Measurements from ENCODE around the gene RFX8. TPM values are rescaled to one million over a fixed set of nuclear protein-coding genes. Genes with fewer than 3 reads are reported as not detected.
A peak's percentile ranks its signal among the peaks of the same experiment; 100 is the strongest.

The RFX8 gene
- total and polyA plus RNA-seq, 2 of the 13 experiments (the other 11 are each of a cell fraction or from before 2014, with no cell fraction given), result not detected

- FAIRE-seq, result no peak
- Histone ChIP-seq H3K79me2 (ENCODE audit: insufficient read depth, low read length) (no peaks in the 10 kb centered on the region), H3K4me2 (ENCODE audit: low read depth, low read length) (no peak overlapping the region), H3K4me3 (replicated peaks in 1 of 3; ENCODE audit: insufficient read depth in 1 of 3, low read depth in 2 of 3, low read length in 3 of 3) (no peak overlapping the region), H3K4me1 (ENCODE audit: insufficient read depth, low read length) (0 out of 2 replicates have a peak, but pooled peaks cover 8% of the 10 kb centered on the region), H3K9me3 (ENCODE audit: low read length) (no peaks in the 10 kb centered on the region), H2AFZ (ENCODE audit: low read length) (no peak overlapping the region), H3K9ac (ENCODE audit: insufficient read depth, low read depth, low read length) (no peak overlapping the region), H3K36me3 (replicated peaks in 1 of 2; ENCODE audit: control insufficient read depth in 1 of 2, insufficient read depth in 2 of 2, low read length in 2 of 2) (no peaks in the 10 kb centered on the region), H4K20me1 (ENCODE audit: insufficient read depth, low read length) (no peaks in the 10 kb centered on the region), H3K27me3 (ENCODE audit: control insufficient read depth in 1 of 2, insufficient read depth in 2 of 2, low read length in 2 of 2) (peaks cover 6 to 63% of the 10 kb centered on the region in 2 experiments), H3K27ac (ENCODE audit: extremely low read length, insufficient read depth, low read length) (no peak overlapping the region)
- TF ChIP-seq ARID2 (CRISPR knock-in tag; IDR thresholded peaks at IDR 0.05; ENCODE audit: borderline replicate concordance), result no peak
- TF ChIP-seq, protein P1, sequence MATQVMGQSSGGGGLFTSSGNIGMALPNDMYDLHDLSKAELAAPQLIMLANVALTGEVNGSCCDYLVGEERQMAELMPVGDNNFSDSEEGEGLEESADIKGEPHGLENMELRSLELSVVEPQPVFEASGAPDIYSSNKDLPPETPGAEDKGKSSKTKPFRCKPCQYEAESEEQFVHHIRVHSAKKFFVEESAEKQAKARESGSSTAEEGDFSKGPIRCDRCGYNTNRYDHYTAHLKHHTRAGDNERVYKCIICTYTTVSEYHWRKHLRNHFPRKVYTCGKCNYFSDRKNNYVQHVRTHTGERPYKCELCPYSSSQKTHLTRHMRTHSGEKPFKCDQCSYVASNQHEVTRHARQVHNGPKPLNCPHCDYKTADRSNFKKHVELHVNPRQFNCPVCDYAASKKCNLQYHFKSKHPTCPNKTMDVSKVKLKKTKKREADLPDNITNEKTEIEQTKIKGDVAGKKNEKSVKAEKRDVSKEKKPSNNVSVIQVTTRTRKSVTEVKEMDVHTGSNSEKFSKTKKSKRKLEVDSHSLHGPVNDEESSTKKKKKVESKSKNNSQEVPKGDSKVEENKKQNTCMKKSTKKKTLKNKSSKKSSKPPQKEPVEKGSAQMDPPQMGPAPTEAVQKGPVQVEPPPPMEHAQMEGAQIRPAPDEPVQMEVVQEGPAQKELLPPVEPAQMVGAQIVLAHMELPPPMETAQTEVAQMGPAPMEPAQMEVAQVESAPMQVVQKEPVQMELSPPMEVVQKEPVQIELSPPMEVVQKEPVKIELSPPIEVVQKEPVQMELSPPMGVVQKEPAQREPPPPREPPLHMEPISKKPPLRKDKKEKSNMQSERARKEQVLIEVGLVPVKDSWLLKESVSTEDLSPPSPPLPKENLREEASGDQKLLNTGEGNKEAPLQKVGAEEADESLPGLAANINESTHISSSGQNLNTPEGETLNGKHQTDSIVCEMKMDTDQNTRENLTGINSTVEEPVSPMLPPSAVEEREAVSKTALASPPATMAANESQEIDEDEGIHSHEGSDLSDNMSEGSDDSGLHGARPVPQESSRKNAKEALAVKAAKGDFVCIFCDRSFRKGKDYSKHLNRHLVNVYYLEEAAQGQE (IDR thresholded peaks at IDR 0.05; ENCODE audit: borderline replicate concordance in 1 of 2, low read depth in 1 of 2, low read length in 2 of 2), result no peak
- TF ChIP-seq ZNF563 (CRISPR knock-in tag; IDR thresholded peaks at IDR 0.05), result no peak
- TF ChIP-seq AHR (CRISPR knock-in tag; IDR thresholded peaks at IDR 0.05), result no peak
- no peak for TF ChIP-seq SALL1 (CRISPR knock-in tag; IDR thresholded peaks at IDR 0.05)
- no peak for TF ChIP-seq ZNF597 (CRISPR knock-in tag; IDR thresholded peaks at IDR 0.05)
- TF ChIP-seq DPF2 (CRISPR knock-in tag; IDR thresholded peaks at IDR 0.05; ENCODE audit: borderline replicate concordance, low read depth), result no peak
- TF ChIP-seq, protein P2, sequence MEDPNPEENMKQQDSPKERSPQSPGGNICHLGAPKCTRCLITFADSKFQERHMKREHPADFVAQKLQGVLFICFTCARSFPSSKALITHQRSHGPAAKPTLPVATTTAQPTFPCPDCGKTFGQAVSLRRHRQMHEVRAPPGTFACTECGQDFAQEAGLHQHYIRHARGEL (CRISPR knock-in tag; IDR thresholded peaks at IDR 0.05), result no peak
- no peak for TF ChIP-seq KLF9 (CRISPR knock-in tag; IDR thresholded peaks at IDR 0.05; ENCODE audit: low read depth)
- TF ChIP-seq, protein P3, sequence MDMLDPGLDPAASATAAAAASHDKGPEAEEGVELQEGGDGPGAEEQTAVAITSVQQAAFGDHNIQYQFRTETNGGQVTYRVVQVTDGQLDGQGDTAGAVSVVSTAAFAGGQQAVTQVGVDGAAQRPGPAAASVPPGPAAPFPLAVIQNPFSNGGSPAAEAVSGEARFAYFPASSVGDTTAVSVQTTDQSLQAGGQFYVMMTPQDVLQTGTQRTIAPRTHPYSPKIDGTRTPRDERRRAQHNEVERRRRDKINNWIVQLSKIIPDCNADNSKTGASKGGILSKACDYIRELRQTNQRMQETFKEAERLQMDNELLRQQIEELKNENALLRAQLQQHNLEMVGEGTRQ (IDR thresholded peaks at IDR 0.05; ENCODE audit: low read depth, low read length), result no peak
- TF ChIP-seq, protein P3 (CRISPR knock-in tag; IDR thresholded peaks at IDR 0.05; ENCODE audit: borderline replicate concordance), result no peak
- no peak for TF ChIP-seq HNRNPUL1 (IDR thresholded peaks at IDR 0.05; ENCODE audit: low read depth, low read length)
- no peak for TF ChIP-seq AGO2 (optimal IDR thresholded peaks at IDR 0.05; ENCODE audit: low read depth, low read length)
- TF ChIP-seq ATF7 (IDR thresholded peaks at IDR 0.05), result peak; percentile 82
- no peak for TF ChIP-seq ATF7 (CRISPR knock-in tag; IDR thresholded peaks at IDR 0.05)
- TF ChIP-seq NCOA5 (CRISPR knock-in tag; IDR thresholded peaks at IDR 0.05), result no peak
- TF ChIP-seq CREB1 (IDR thresholded peaks at IDR 0.05), result peak; percentile 28; the same call in 1 of the 2 replicates
- no peak for TF ChIP-seq CREB1 (CRISPR knock-in tag; IDR thresholded peaks at IDR 0.05)
- CTCF ChIA-PET (ENCODE audit: low intra/inter-chr PET ratio, low total read pairs), result no interaction called here
- no peak for ATAC-seq
- 56% methylated on average over 10 of the region's 10 CpGs for WGBS (ENCODE audit: low lambda C conversion rate)
- in situ Hi-C loops (cut with HindIII; ENCODE audit: extremely low pct_ligation_motif_present, low pct_unique_long_range_greater_than_20kb) (no loop called here), intact Hi-C loops (cut with micrococcal nuclease; ENCODE audit: unreplicated experiment) (no loop called here)
- POLR2A ChIA-PET, result no interaction called here
- no TSS peak for BruUV-seq (replicated peaks)
- DNase-seq (ENCODE audit: low spot score), result no peak
Measured at GRCh38 chr2:101428422-101429176, 46.3 kb downstream of the RFX8 start.
